Loucy (cell line): ENCODE results near the gene TUT4.

Experiments used
- H2AFZ ChIP-seq: fragments of 200-600 bp; sonication (generic); 2 replicates; pipeline ENCODE4 v1.6.0; 2016; ENCODE audit warnings: antibody characterized with exemption, mild to moderate bottlenecking, low read length, moderate library complexity
- H3F3A ChIP-seq: fragments of 200-600 bp; 2 replicates; pipeline ENCODE4 v1.6.0; 2016; ENCODE audit warnings: antibody characterized with exemption, low read depth, mild to moderate bottlenecking
- H3K27me3 ChIP-seq: fragments of 200-600 bp; sonication (generic); 2 replicates; pipeline ENCODE4 v1.6.1; 2014; ENCODE audit warnings: low read length, mild to moderate bottlenecking; ENCODE audit not compliant: insufficient read depth, poor library complexity, severe bottlenecking
- H3K36me3 ChIP-seq: fragments of 200-600 bp; sonication (generic); 2 replicates; pipeline ENCODE4 v1.6.1; 2016; ENCODE audit warnings: low read length; ENCODE audit not compliant: insufficient read depth
- H3K4me1 ChIP-seq: fragments of 200-600 bp; sonication (generic); 2 replicates; pipeline ENCODE4 v1.5.1; 2014; ENCODE audit warnings: low read length, mild to moderate bottlenecking; ENCODE audit not compliant: insufficient read depth, poor library complexity, severe bottlenecking
- H3K4me2 ChIP-seq: fragments of 200-600 bp; sonication (generic); 2 replicates; pipeline ENCODE4 v1.6.0; 2014; ENCODE audit warnings: antibody characterized with exemption, low read length, low read depth, mild to moderate bottlenecking; ENCODE audit not compliant: poor library complexity, severe bottlenecking
- H3K4me3 ChIP-seq: fragments of 200-600 bp; sonication (generic); 2 replicates; pipeline ENCODE4 v1.5.1; 2014; ENCODE audit warnings: low read length, mild to moderate bottlenecking, mixed read lengths; ENCODE audit not compliant: poor library complexity, severe bottlenecking
- H3K79me2 ChIP-seq: fragments of 200-600 bp; sonication (generic); 2 replicates; pipeline ENCODE4 v1.6.1; 2014; ENCODE audit warnings: low read length; ENCODE audit not compliant: insufficient read depth
- H3K9ac ChIP-seq: fragments of 200-600 bp; sonication (generic); 2 replicates; pipeline ENCODE4 v1.6.0; 2014; ENCODE audit warnings: mild to moderate bottlenecking, low read depth, low read length, moderate library complexity; ENCODE audit not compliant: poor library complexity, severe bottlenecking
- H3K9me2 ChIP-seq: fragments of 200-600 bp; sonication (generic); replicated peaks from 2 replicates; pipeline ENCODE4 v1.6.1; 2016; ENCODE audit warnings: low read depth, low read length, mixed read lengths
- H3K9me3 ChIP-seq: fragments of 200-600 bp; sonication (generic); 2 replicates; pipeline ENCODE4 v1.6.1; 2014; ENCODE audit warnings: mild to moderate bottlenecking, antibody characterized with exemption, low read length, low read depth; ENCODE audit not compliant: insufficient read depth
- H4K20me1 ChIP-seq: fragments of 200-600 bp; sonication (generic); 2 replicates; pipeline ENCODE4 v1.6.0; 2014; ENCODE audit warnings: antibody characterized with exemption, low read length, mild to moderate bottlenecking; ENCODE audit not compliant: insufficient read depth, poor library complexity, severe bottlenecking
- CTCF ChIP-seq: fragments of 200-600 bp; sonication (generic); conservative IDR thresholded peaks from 2 replicates; pipeline ENCODE4 v1.5.1; 2014; ENCODE audit warnings: mild to moderate bottlenecking, antibody characterized with exemption, low read length
- EZH2phosphoT487 ChIP-seq: fragments of 200-600 bp; IDR thresholded peaks from 2 replicates; pipeline ENCODE4 v1.6.1; 2018; ENCODE audit warnings: antibody characterized with exemption, mild to moderate bottlenecking, moderate library complexity, borderline replicate concordance

TUT4 gene

GRCh38 chr1:52432807-52433206 is 120.1 kb downstream of the TUT4 start:
- TF ChIP-seq CTCF (no peak), EZH2phosphoT487 (no peak)
- Histone ChIP-seq H4K20me1 (no peaks in the 10 kb centered on the region), H3K4me3 (no peak overlapping the region), H2AFZ (no peak overlapping the region), H3K4me1 (no peaks in the 10 kb centered on the region), H3K27me3 (no peaks in the 10 kb centered on the region), H3K9me2 (no peaks in the 10 kb centered on the region), H3K4me2 (no peak overlapping the region), H3K36me3 (peaks cover 47% of the 10 kb centered on the region), H3K79me2 (no peaks in the 10 kb centered on the region), H3K9ac (no peak overlapping the region), H3F3A (no peaks in the 10 kb centered on the region), H3K9me3 (no peaks in the 10 kb centered on the region)

GRCh38 chr1:52427152-52427551 is 125.7 kb downstream of the TUT4 start:
- Histone ChIP-seq H3K9me2 (no peaks in the 10 kb centered on the region), H4K20me1 (no peaks in the 10 kb centered on the region), H3K27me3 (no peaks in the 10 kb centered on the region), H3K9me3 (no peaks in the 10 kb centered on the region), H3K4me2 (no peak overlapping the region), H3K36me3 (peaks cover 15% of the 10 kb centered on the region; the same call in 1 of the 2 replicates), H3K4me1 (peaks cover 42% of the 10 kb centered on the region), H2AFZ (no peak overlapping the region), H3K4me3 (no peak overlapping the region), H3F3A (peaks cover 21% of the 10 kb centered on the region), H3K79me2 (peaks cover 3% of the 10 kb centered on the region; the same call in 1 of the 2 replicates), H3K9ac (no peak overlapping the region)
- TF ChIP-seq CTCF (no peak), EZH2phosphoT487 (no peak)

GRCh38 chr1:52426371-52426770 is 126.5 kb downstream of the TUT4 start:
- H2AFZ ChIP-seq: no peak overlapping the region
- H3K4me3 ChIP-seq: no peak overlapping the region
- no peaks in the 10 kb centered on the region for H4K20me1 ChIP-seq
- H3K9me2 ChIP-seq: no peaks in the 10 kb centered on the region
- H3K79me2 ChIP-seq: peaks cover 8% of the 10 kb centered on the region
- peaks cover 21% of the 10 kb centered on the region for H3F3A ChIP-seq
- H3K27me3 ChIP-seq: no peaks in the 10 kb centered on the region
- H3K9ac ChIP-seq: no peak overlapping the region
- peaks cover 49% of the 10 kb centered on the region for H3K4me1 ChIP-seq
- peaks cover 20% of the 10 kb centered on the region; the same call in 1 of the 2 replicates for H3K36me3 ChIP-seq
- H3K9me3 ChIP-seq: no peaks in the 10 kb centered on the region
- H3K4me2 ChIP-seq: no peak overlapping the region
- TF ChIP-seq CTCF (no peak), EZH2phosphoT487 (no peak)
